ENCODE results near the gene ANKHD1.

The ANKHD1 gene

GRCh38 chr5:140549237-140550144, 147.9 kb downstream of the ANKHD1 start:
- Histone ChIP-seq H3K9me3 (ENCODE audit: control insufficient read depth, insufficient read depth, low read depth, low read length) (no peaks in the 10 kb centered on the region), H3K4me1 (ENCODE audit: control insufficient read depth, insufficient read depth, low read length) (no peaks in the 10 kb centered on the region), H3K4me3 (ENCODE audit: low read depth, low read length) (no peak overlapping the region), H3K27ac (ENCODE audit: extremely low read depth, low read depth, low read length) (peak overlapping the region; percentile 4), H3K36me3 (ENCODE audit: control insufficient read depth in 2 of 2, insufficient read depth in 1 of 2, low read length in 2 of 2) (peaks cover 4 to 76% of the 10 kb centered on the region in 2 experiments)
- POLR2A ChIA-PET: interaction anchor here (1.0 to 2.9 kb wide), 2 partner anchors 8 to 98 kb away, joined by 11 to 15 read pairs; partner anchors contain the start of genes IK, NDUFA2 and SRA1
- TF ChIP-seq ZBTB1 (tag by site-specific recombination; IDR thresholded peaks at IDR 0.05): no peak
- 0 out of 2 replicates have a peak, but pooled peaks have one; percentile 26 for TF ChIP-seq PATZ1 (tag by site-specific recombination; IDR thresholded peaks at IDR 0.05)
- TF ChIP-seq ZNF148 (tag by site-specific recombination; IDR thresholded peaks at IDR 0.05; ENCODE audit: borderline replicate concordance): no peak
- TF ChIP-seq ZSCAN4 (tag by site-specific recombination; IDR thresholded peaks at IDR 0.05): no peak
- TF ChIP-seq ZBTB20 (tag by site-specific recombination; IDR thresholded peaks at IDR 0.05): peak; percentile 16; the same call in 1 of the 2 replicates
- TF ChIP-seq ZNF146 (tag by site-specific recombination; IDR thresholded peaks at IDR 0.05): no peak
- peak; percentile 73; the same call in 1 of the 2 replicates for TF ChIP-seq ZBTB48 (tag by site-specific recombination; IDR thresholded peaks at IDR 0.05)
- no peak for TF ChIP-seq ZSCAN18 (tag by site-specific recombination; IDR thresholded peaks at IDR 0.05)
- no peak for TF ChIP-seq KLF10 (tag by site-specific recombination; IDR thresholded peaks at IDR 0.05)
- no peak for TF ChIP-seq SCRT2 (tag by site-specific recombination; IDR thresholded peaks at IDR 0.05)
- TF ChIP-seq ZBTB10 (tag by site-specific recombination; IDR thresholded peaks at IDR 0.05): no peak
- TF ChIP-seq ZNF341 (tag by site-specific recombination; IDR thresholded peaks at IDR 0.05; ENCODE audit: low read depth): 0 out of 2 replicates have a peak, but pooled peaks have one; percentile 28
- no peak for TF ChIP-seq SETDB1 (IDR thresholded peaks at IDR 0.05; ENCODE audit: insufficient read length, low read length)
- TF ChIP-seq ZBTB17 (tag by site-specific recombination; IDR thresholded peaks at IDR 0.05): peak; percentile 47
- CTCF ChIA-PET: interaction anchor here (0.6 kb wide), 2 partner anchors 627 to 1908 kb away, joined by 3 read pairs; no protein-coding TSS in a partner anchor

Data from HEK293 (cell line).